IPS-15b (cell line): Measurements from ENCODE around the gene SPON2.

Source experiments
- H3K27me3 ChIP-seq: one replicate; pipeline ENCODE4 v1.6.1; 2013; ENCODE audit warnings: low read length; ENCODE audit not compliant: control insufficient read depth, insufficient read depth
- H3K36me3 ChIP-seq: one replicate; pipeline ENCODE4 v1.6.1; 2013; ENCODE audit warnings: low read length; ENCODE audit not compliant: control insufficient read depth, insufficient read depth
- H3K4me1 ChIP-seq: one replicate; pipeline ENCODE4 v1.6.1; 2013; ENCODE audit warnings: mild to moderate bottlenecking, low read length; ENCODE audit not compliant: control insufficient read depth, insufficient read depth
- H3K4me3 ChIP-seq: one replicate; pipeline ENCODE4 v1.5.1; 2013; ENCODE audit warnings: low read depth, low read length
- H3K9ac ChIP-seq: one replicate; pipeline ENCODE4 v1.6.1; 2013; ENCODE audit warnings: low read depth, mild to moderate bottlenecking, low read length
- H3K9me3 ChIP-seq: one replicate; pipeline ENCODE4 v1.6.1; 2013; ENCODE audit warnings: mild to moderate bottlenecking, low read length; ENCODE audit not compliant: control insufficient read depth, insufficient read depth

SPON2 gene

GRCh38 chr4:1213336-1213995 is 41.1 kb upstream of the SPON2 start:
- no peak overlapping the region for H3K9ac ChIP-seq
- no peak overlapping the region for H3K4me3 ChIP-seq
- H3K36me3 ChIP-seq, result peaks cover 51% of the 10 kb centered on the region
- no peaks in the 10 kb centered on the region for H3K4me1 ChIP-seq
- no peaks in the 10 kb centered on the region for H3K27me3 ChIP-seq
- no peaks in the 10 kb centered on the region for H3K9me3 ChIP-seq

- Histone ChIP-seq H3K9me3 (no peaks in the 10 kb centered on the region), H3K4me1 (no peaks in the 10 kb centered on the region), H3K9ac (no peak overlapping the region), H3K4me3 (no peak overlapping the region), H3K27me3 (no peaks in the 10 kb centered on the region), H3K36me3 (peaks cover 51% of the 10 kb centered on the region)
Measured at GRCh38 chr4:1212546-1213335, 40.4 kb upstream of the SPON2 start.

- Histone ChIP-seq H3K27me3 (no peaks in the 10 kb centered on the region), H3K4me1 (no peaks in the 10 kb centered on the region), H3K4me3 (no peak overlapping the region), H3K9me3 (no peaks in the 10 kb centered on the region), H3K36me3 (peaks cover 51% of the 10 kb centered on the region), H3K9ac (no peak overlapping the region)
Measured at GRCh38 chr4:1211891-1212545, 39.6 kb upstream of the SPON2 start.

DNA sequence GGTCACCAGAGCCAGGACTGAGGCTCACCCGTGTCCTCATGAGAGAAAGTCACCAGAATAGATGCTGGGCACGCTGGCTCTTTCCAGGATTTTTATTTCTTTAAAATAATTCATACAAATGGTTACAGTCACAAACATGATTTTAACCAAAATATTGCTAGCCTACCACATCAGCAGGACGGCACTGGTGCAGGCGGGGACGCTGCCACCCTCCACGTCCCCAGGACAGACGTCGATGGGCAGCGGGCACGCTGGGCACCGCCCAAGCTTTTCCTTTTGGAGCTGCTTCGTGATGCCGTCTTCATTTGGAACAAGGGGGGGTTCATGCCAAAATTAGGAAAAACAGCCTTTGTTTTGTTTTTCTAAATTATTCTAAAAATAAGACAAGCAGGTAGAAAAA is 39.0 kb upstream of the SPON2 start:
- Histone ChIP-seq H3K36me3 (peaks cover 48% of the 10 kb centered on the region), H3K4me1 (no peaks in the 10 kb centered on the region), H3K9me3 (no peaks in the 10 kb centered on the region), H3K27me3 (no peaks in the 10 kb centered on the region), H3K4me3 (no peak overlapping the region), H3K9ac (no peak overlapping the region)

- no peaks in the 10 kb centered on the region for H3K27me3 ChIP-seq
- no peaks in the 10 kb centered on the region for H3K9me3 ChIP-seq
- no peaks in the 10 kb centered on the region for H3K4me1 ChIP-seq
- H3K9ac ChIP-seq, result no peak overlapping the region
- peaks cover 44% of the 10 kb centered on the region for H3K36me3 ChIP-seq
- no peak overlapping the region for H3K4me3 ChIP-seq
Measured at GRCh38 chr4:1210971-1211370, 38.6 kb upstream of the SPON2 start.

GRCh38 chr4:1210241-1210841 is 38.0 kb upstream of the SPON2 start:
- Histone ChIP-seq H3K9ac (no peak overlapping the region), H3K27me3 (no peaks in the 10 kb centered on the region), H3K36me3 (peaks cover 38% of the 10 kb centered on the region)

GRCh38 chr4:1209821-1210220 is 37.4 kb upstream of the SPON2 start:
- no peaks in the 10 kb centered on the region for H3K4me1 ChIP-seq
- H3K27me3 ChIP-seq, result no peaks in the 10 kb centered on the region
- peaks cover 33% of the 10 kb centered on the region for H3K36me3 ChIP-seq
- H3K9ac ChIP-seq, result no peak overlapping the region
- no peak overlapping the region for H3K4me3 ChIP-seq
- no peaks in the 10 kb centered on the region for H3K9me3 ChIP-seq

More at GRCh38 chr4:1210241-1210841, 38.0 kb upstream of the SPON2 start:
- Histone ChIP-seq H3K4me1 (no peaks in the 10 kb centered on the region), H3K4me3 (no peak overlapping the region), H3K9me3 (no peaks in the 10 kb centered on the region)

DNA sequence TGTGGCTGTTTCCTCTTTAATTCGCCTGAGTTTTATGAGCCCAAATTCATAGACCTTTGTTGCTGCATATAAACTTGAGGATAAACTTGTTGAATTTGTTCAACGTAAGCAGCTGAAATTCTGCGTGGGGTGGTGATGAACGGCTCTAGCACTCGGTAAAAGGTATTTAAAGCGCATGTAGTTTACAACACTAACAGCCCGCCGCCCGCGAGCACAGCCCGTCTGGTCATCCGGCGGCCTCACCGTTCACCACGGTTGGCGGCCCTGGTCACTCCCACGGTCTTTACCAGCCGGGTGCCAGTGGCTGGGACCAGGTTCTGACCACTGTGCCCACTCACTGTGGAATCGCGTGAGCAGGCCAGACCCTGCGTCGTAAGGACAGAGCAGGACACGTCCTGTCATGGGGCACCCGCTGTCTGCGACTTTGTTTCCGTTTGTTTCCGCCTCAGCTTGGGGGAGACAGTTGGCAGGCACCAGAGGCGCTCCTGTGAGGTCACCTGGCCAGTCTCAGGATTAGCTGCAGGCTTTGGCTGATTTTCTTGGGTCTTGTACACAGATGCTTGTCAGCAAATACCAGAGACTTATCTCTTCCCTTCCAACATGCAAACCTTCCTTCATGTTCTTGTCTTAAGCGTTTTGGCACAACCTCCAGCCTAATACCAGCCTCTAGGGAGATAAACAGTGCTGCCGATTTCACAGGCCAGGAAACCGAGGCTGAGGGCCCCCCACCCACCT is 36.8 kb upstream of the SPON2 start:
- no peaks in the 10 kb centered on the region for H3K27me3 ChIP-seq
- no peak overlapping the region for H3K9ac ChIP-seq
- peaks cover 26% of the 10 kb centered on the region for H3K36me3 ChIP-seq
- no peak overlapping the region for H3K4me3 ChIP-seq
- H3K9me3 ChIP-seq, result no peaks in the 10 kb centered on the region
- H3K4me1 ChIP-seq, result no peaks in the 10 kb centered on the region

DNA sequence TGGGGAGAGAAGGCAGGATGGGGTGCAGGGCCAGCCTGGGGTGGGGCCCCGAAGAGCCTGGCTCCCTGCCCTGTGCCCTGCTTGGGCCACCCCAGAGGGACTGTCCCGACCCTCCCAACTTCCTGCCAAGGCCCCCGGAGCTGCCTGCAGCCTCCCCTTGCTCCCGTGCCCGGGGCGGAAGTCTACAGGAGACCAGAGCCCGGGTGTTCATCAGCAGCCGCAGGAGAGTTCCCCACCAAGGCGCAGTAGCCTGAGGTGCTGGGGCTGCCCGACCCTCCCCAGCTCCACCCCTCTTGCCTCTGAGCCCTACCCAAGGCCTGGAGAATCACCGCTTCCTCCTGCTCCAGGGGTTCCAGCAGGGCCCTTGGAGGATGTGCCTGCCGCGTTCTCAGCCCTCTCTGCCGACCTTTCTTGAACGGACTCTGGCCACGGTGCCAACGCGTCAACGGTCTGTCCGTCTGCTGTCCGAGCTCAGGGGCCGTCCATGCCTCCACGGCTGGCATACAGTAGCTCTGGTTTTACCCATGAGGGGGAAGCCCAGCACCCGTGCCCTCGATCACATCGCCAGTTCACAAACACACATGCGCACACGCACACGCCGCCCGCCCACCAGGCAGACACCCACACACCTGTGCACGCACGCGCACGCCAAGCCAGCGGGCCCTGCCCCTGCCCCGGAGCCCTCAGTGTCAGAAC is 36.0 kb upstream of the SPON2 start:
- Histone ChIP-seq H3K9ac (no peak overlapping the region), H3K4me3 (no peak overlapping the region), H3K27me3 (no peaks in the 10 kb centered on the region), H3K36me3 (peaks cover 24% of the 10 kb centered on the region), H3K9me3 (no peaks in the 10 kb centered on the region), H3K4me1 (no peaks in the 10 kb centered on the region)

DNA sequence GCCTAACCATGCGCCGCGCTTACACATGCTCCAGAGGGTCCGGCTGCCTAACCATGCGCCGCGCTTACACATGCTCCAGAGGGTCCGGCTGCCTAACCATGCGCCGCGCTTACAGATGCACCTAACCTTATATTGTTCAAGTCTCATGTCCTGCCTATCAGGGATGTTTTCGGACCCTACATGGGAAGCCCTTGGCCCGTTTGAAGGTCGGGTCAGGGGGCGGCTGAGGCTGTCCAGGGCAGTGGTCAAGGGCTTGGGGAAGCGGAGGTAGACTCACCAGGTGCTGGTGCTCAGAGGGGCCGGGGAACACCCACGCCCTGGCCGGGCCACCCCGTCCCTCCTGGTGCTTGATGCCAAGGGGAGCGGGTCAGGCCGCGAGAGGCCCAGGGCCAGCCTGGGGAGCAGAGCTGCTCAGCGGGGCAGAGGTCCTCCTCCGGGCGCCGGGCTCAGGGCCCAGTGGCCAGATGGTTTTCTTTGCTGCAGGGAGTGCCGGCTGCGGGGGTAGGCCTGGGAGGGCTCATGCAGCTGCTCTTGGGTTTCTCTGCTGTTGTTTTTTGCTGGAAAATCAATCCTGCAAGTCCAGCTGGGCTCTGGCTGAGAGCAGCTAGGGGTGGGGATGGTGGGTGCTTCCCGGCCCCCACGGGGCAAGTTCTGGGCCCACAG is 35.4 kb upstream of the SPON2 start:
- Histone ChIP-seq H3K4me3 (no peak overlapping the region), H3K36me3 (peaks cover 17% of the 10 kb centered on the region), H3K9me3 (no peaks in the 10 kb centered on the region), H3K4me1 (no peaks in the 10 kb centered on the region), H3K9ac (no peak overlapping the region), H3K27me3 (no peaks in the 10 kb centered on the region)
